ENCODE measurements around the gene GLIS1. TPM values are rescaled to one million over a fixed set of nuclear protein-coding genes. Genes with fewer than 3 reads are reported as not detected.

The GLIS1 gene
- total and polyA plus RNA-seq, 2 experiments from 2014 or later: 0.26 to 0.31 TPM

GRCh38 chr1:53572065-53572814, 166.7 kb downstream of the GLIS1 start:
- no peaks in the 10 kb centered on the region; the same call in 1 of the 2 replicates for H3K4me1 ChIP-seq (ENCODE audit: insufficient read depth)
- Mint-ChIP-seq H3K27ac (no peak overlapping the region), H3K36me3 (ENCODE audit: low read depth) (peaks cover 4% of the 10 kb centered on the region), H3K27me3 (ENCODE audit: insufficient read depth, low read depth, poor library complexity) (peaks cover 21% of the 10 kb centered on the region), H3K4me1 (peaks cover 20% of the 10 kb centered on the region), H3K9me3 (peaks cover 15% of the 10 kb centered on the region), H3K4me3 (no peak overlapping the region)
- H3K4me3 ChIP-seq: no peak overlapping the region
- DNase-seq (ENCODE audit: low spot score) (no peak), ATAC-seq (peak; percentile 29)
- H3F3A ChIP-seq (replicated peaks; ENCODE audit: low read depth): no peaks in the 10 kb centered on the region
- no peaks in the 10 kb centered on the region for H3K79me2 ChIP-seq (replicated peaks; ENCODE audit: insufficient read depth)
- H3K27ac ChIP-seq (ENCODE audit: low read depth): no peak overlapping the region
- TF ChIP-seq EZH2phosphoT487 (IDR thresholded peaks at IDR 0.05; ENCODE audit: unreplicated experiment) (no peak), EZH2 (IDR thresholded peaks at IDR 0.05; ENCODE audit: low read depth, unreplicated experiment) (no peak), STAT1 (IDR thresholded peaks at IDR 0.05; ENCODE audit: unreplicated experiment) (no peak), JUNB (IDR thresholded peaks at IDR 0.05; ENCODE audit: unreplicated experiment) (no peak), ZNF114 (CRISPR knock-in tag; IDR thresholded peaks at IDR 0.05) (no peak), ETS1 (IDR thresholded peaks at IDR 0.05) (no peak), ZNF462 (CRISPR knock-in tag; IDR thresholded peaks at IDR 0.05) (no peak), ZNF331 (CRISPR knock-in tag; IDR thresholded peaks at IDR 0.05; ENCODE audit: low read depth) (no peak), CREB1 (CRISPR knock-in tag; IDR thresholded peaks at IDR 0.05; ENCODE audit: low read depth) (no peak), NANOG (IDR thresholded peaks at IDR 0.05; ENCODE audit: borderline replicate concordance) (no peak), REST (IDR thresholded peaks at IDR 0.05; ENCODE audit: unreplicated experiment) (no peak), CTCF (conservative IDR thresholded peaks at IDR 0.05; ENCODE audit: low read depth in 2 of 2) (no peak), POLR2AphosphoS5 (IDR thresholded peaks at IDR 0.05; ENCODE audit: low read depth) (no peak)
- H3K4me2 ChIP-seq: no peak overlapping the region
- H3K36me3 ChIP-seq (ENCODE audit: insufficient read depth): no peaks in the 10 kb centered on the region
- no peaks in the 10 kb centered on the region for H3K27me3 ChIP-seq (ENCODE audit: insufficient read depth)
- H4K20me1 ChIP-seq (replicated peaks; ENCODE audit: insufficient read depth): no peaks in the 10 kb centered on the region
- no peak overlapping the region for H2AFZ ChIP-seq
- H3K9me2 ChIP-seq (ENCODE audit: insufficient read depth): 0 out of 2 replicates have a peak, but pooled peaks cover 3% of the 10 kb centered on the region

Measured in GM23338 (cell line).